CD4-positive, alpha-beta T cell treated with Interleukin-17A for 1 hour (primary cell): ENCODE results near the gene MFSD6L.
"Not testable (repeated sequence)": the region's sequence is repeated elsewhere in the genome, so short reads cannot be mapped to it uniquely, and the experiment has no call there.

Source experiments
- DNase-seq: peaks from one replicate; pipeline ENCODE4 v3.0.0-alpha.2; 2020

Gene MFSD6L

GRCh38 chr17:8823279-8823678, 24.1 kb upstream of the MFSD6L start:
- DNase-seq = no peak

- DNase-seq = no peak
These were observed 23.4 kb upstream of the MFSD6L start for GRCh38 chr17:8822401-8823035.

- no peak for DNase-seq
These were observed 22.4 kb upstream of the MFSD6L start for GRCh38 chr17:8821446-8822105.

GRCh38 chr17:8820311-8821010, 21.3 kb upstream of the MFSD6L start:
- no peak for DNase-seq

GRCh38 chr17:8818654-8819330, 19.6 kb upstream of the MFSD6L start:
- no peak for DNase-seq

- DNase-seq = no peak
These were observed 18.9 kb upstream of the MFSD6L start for GRCh38 chr17:8818047-8818446.

GRCh38 chr17:8806926-8807550, 7.9 kb upstream of the MFSD6L start:
- peak; percentile 44 for DNase-seq

- DNase-seq = no peak
These were observed 7.2 kb upstream of the MFSD6L start for GRCh38 chr17:8806253-8806925.

- DNase-seq = not testable (repeated sequence)
These were observed 6.2 kb upstream of the MFSD6L start for GRCh38 chr17:8805396-8805795.

- DNase-seq = no peak
These were observed 4.6 kb upstream of the MFSD6L start for GRCh38 chr17:8803531-8804420.

- no peak for DNase-seq
These were observed 2.1 kb upstream of the MFSD6L start for GRCh38 chr17:8801135-8801840.

GRCh38 chr17:8800656-8801055, 1.5 kb upstream of the MFSD6L start:
- no peak for DNase-seq

- no peak for DNase-seq
These were observed 526 bp upstream of the MFSD6L start for GRCh38 chr17:8799570-8800212.

- no peak for DNase-seq
These were observed 854 bp downstream of the MFSD6L start for GRCh38 chr17:8798176-8798845.

GRCh38 chr17:8797621-8798175, 1.5 kb downstream of the MFSD6L start:
- DNase-seq = no peak

- DNase-seq = no peak
These were observed 4.5 kb downstream of the MFSD6L start for GRCh38 chr17:8794636-8795035.

GRCh38 chr17:8793649-8794048, 5.5 kb downstream of the MFSD6L start:
- DNase-seq = no peak

GRCh38 chr17:8792646-8793045, 6.5 kb downstream of the MFSD6L start:
- no peak for DNase-seq

- no peak for DNase-seq
These were observed 7.3 kb downstream of the MFSD6L start for GRCh38 chr17:8791910-8792270.
